ENCODE measurements around the gene PLXNC1. TPM values are rescaled to one million over a fixed set of nuclear protein-coding genes. Genes with fewer than 3 reads are reported as not detected.
A peak's percentile ranks its signal among the peaks of the same experiment; 100 is the strongest.

PLXNC1 gene
- total RNA-seq, 1 donor from 2014 or later, result 14.2 TPM

- Histone ChIP-seq H3K27me3 (no peaks in the 10 kb centered on the region), H3K4me1 (peaks cover 5% of the 10 kb centered on the region), H3K9me3 (no peaks in the 10 kb centered on the region), H3K36me3 (no peaks in the 10 kb centered on the region), H3K4me3 (no peak overlapping the region), H3K27ac (no peak overlapping the region)
- intact Hi-C loops (cut with DNase I), result no loop called here
- no peak for TF ChIP-seq POLR2AphosphoS5 (IDR thresholded peaks at IDR 0.05; ENCODE audit: insufficient read depth in 1 of 2, low read depth in 1 of 2)
- no peak for TF ChIP-seq CTCF (IDR thresholded peaks at IDR 0.05)
- TF ChIP-seq POLR2A (IDR thresholded peaks at IDR 0.05), result no peak
- DNase-seq (ENCODE audit: extremely low spot score in 2 of 2), result no peak
Measured at GRCh38 chr12:94203796-94204195, 55.4 kb downstream of the PLXNC1 start.

- TF ChIP-seq POLR2AphosphoS5 (IDR thresholded peaks at IDR 0.05; ENCODE audit: insufficient read depth in 1 of 2, low read depth in 1 of 2) (no peak), CTCF (IDR thresholded peaks at IDR 0.05) (no peak), POLR2A (IDR thresholded peaks at IDR 0.05) (no peak)
- no peak overlapping the region for H3K27ac ChIP-seq
- intact Hi-C loops (cut with DNase I), result no loop called here
- DNase-seq (ENCODE audit: extremely low spot score in 2 of 2), result no peak
- no peaks in the 10 kb centered on the region for H3K9me3 ChIP-seq
- H3K36me3 ChIP-seq, result no peaks in the 10 kb centered on the region
- H3K4me1 ChIP-seq, result peaks cover 5% of the 10 kb centered on the region
- H3K4me3 ChIP-seq, result no peak overlapping the region
- H3K27me3 ChIP-seq, result no peaks in the 10 kb centered on the region
Measured at GRCh38 chr12:94204499-94205247, 56.3 kb downstream of the PLXNC1 start.

GRCh38 chr12:94205822-94206221, 57.4 kb downstream of the PLXNC1 start:
- H3K9me3 ChIP-seq, result no peaks in the 10 kb centered on the region
- H3K4me1 ChIP-seq, result peaks cover 5% of the 10 kb centered on the region
- TF ChIP-seq CTCF (IDR thresholded peaks at IDR 0.05) (no peak), POLR2A (IDR thresholded peaks at IDR 0.05) (no peak), POLR2AphosphoS5 (IDR thresholded peaks at IDR 0.05; ENCODE audit: insufficient read depth in 1 of 2, low read depth in 1 of 2) (no peak)
- H3K27ac ChIP-seq, result no peak overlapping the region
- intact Hi-C loops (cut with DNase I), result no loop called here
- DNase-seq (ENCODE audit: extremely low spot score in 2 of 2), result no peak
- H3K36me3 ChIP-seq, result no peaks in the 10 kb centered on the region
- no peaks in the 10 kb centered on the region for H3K27me3 ChIP-seq
- H3K4me3 ChIP-seq, result no peak overlapping the region

- TF ChIP-seq POLR2AphosphoS5 (IDR thresholded peaks at IDR 0.05; ENCODE audit: insufficient read depth in 1 of 2, low read depth in 1 of 2) (no peak), CTCF (IDR thresholded peaks at IDR 0.05) (no peak), POLR2A (IDR thresholded peaks at IDR 0.05) (no peak)
- H3K9me3 ChIP-seq, result no peaks in the 10 kb centered on the region
- H3K27me3 ChIP-seq, result no peaks in the 10 kb centered on the region
- DNase-seq (ENCODE audit: extremely low spot score in 2 of 2), result no peak
- H3K4me1 ChIP-seq, result peaks cover 5% of the 10 kb centered on the region
- intact Hi-C loops (cut with DNase I), result no loop called here
- no peak overlapping the region for H3K27ac ChIP-seq
- no peaks in the 10 kb centered on the region for H3K36me3 ChIP-seq
- H3K4me3 ChIP-seq, result no peak overlapping the region
Measured at GRCh38 chr12:94206886-94207285, 58.5 kb downstream of the PLXNC1 start.

- Histone ChIP-seq H3K27me3 (no peaks in the 10 kb centered on the region), H3K4me3 (peak overlapping the region in 1 of 2 donors; percentile 3), H3K4me1 (peaks cover 5% of the 10 kb centered on the region), H3K27ac (peak overlapping the region; percentile 29), H3K36me3 (no peaks in the 10 kb centered on the region), H3K9me3 (no peaks in the 10 kb centered on the region)
- no peak for TF ChIP-seq POLR2AphosphoS5 (IDR thresholded peaks at IDR 0.05; ENCODE audit: insufficient read depth in 1 of 2, low read depth in 1 of 2)
- no peak for TF ChIP-seq CTCF (IDR thresholded peaks at IDR 0.05)
- TF ChIP-seq POLR2A (IDR thresholded peaks at IDR 0.05), result no peak
- intact Hi-C loops (cut with DNase I), result no loop called here
- no peak for DNase-seq (ENCODE audit: extremely low spot score in 2 of 2)
Measured at GRCh38 chr12:94207467-94207848, 59.1 kb downstream of the PLXNC1 start.
